Esophagus squamous epithelium (tissue), 5 donors: ENCODE results near the gene SYCP2. TPM values are rescaled to one million over a fixed set of nuclear protein-coding genes. Genes with fewer than 3 reads are reported as not detected.
A peak's percentile ranks its signal among the peaks of the same experiment; 100 is the strongest.

Source experiments
- DNase-seq: peaks from one replicate; lab custom pipeline; 2025; lab: John Stamatoyannopoulos, UW
- H3K27ac ChIP-seq, 4 donors: fragments of 200-600 bp; sonication (generic); one replicate each; pipeline ENCODE4 v1.5.1; 2016 to 2019; ENCODE audit warnings: mild to moderate bottlenecking in 1 of 4
- H3K27me3 ChIP-seq, 4 donors: fragments of 200-600 bp; sonication (generic); 1 replicate in 3 of 4; 2 replicates in 1 of 4; pipeline versions ENCODE4 v1.5.1 to v1.6.0; 2017 to 2021; ENCODE audit warnings: antibody characterized with exemption in 1 of 4
- H3K36me3 ChIP-seq, 3 donors: fragments of 200-600 bp; sonication (generic); one replicate each; pipeline ENCODE4 v1.5.1; 2016 to 2019
- H3K4me1 ChIP-seq, 3 donors: fragments of 200-600 bp; sonication (generic); one replicate each; pipeline ENCODE4 v1.5.1; 2017 to 2019
- H3K4me3 ChIP-seq, 4 donors: fragments of 200-600 bp; sonication (generic); 1 replicate in 3 of 4; 2 replicates in 1 of 4; pipeline ENCODE4 v1.5.1; 2016 to 2019; ENCODE audit warnings: mild to moderate bottlenecking in 2 of 4, moderate library complexity in 1 of 4
- H3K9me3 ChIP-seq, 3 donors: fragments of 200-600 bp; sonication (generic); one replicate each; pipeline ENCODE4 v1.5.1; 2016 to 2019
- POLR2A ChIP-seq, 4 donors: fragments of 450-650 bp; IDR thresholded peaks; one replicate each; pipeline ENCODE4 v1.6.1; 2017; ENCODE audit warnings: antibody characterized with exemption in 4 of 4, mild to moderate bottlenecking in 4 of 4, moderate library complexity in 3 of 4
- WGBS, 2 donors: methylation state at CpG; one replicate each; pipeline ENCODE4 v1.1.5; 2018; 5-methylcytosine and 5-hydroxymethylcytosine counted together
- intact Hi-C: fragments of 100-400 bp; cut with DNase I; formaldehyde crosslinking; loops from one replicate; pipeline ENCODE4 v1.15.0; 2022
- total RNA-seq, 4 donors: library from RNA; depleted of rRNA; stranded (reverse); fragments of >200 nt; gene quantifications; one replicate each; pipeline ENCODE4 v1.1.0, GENCODE V29; 2016
- TF ChIP-seq, protein P1 (sequence below), 6 experiments: fragments of 450-650 bp in 4 of 6; fragments of 200-600 bp in 2 of 6; sonication (generic) in 2 of 6; IDR thresholded peaks; one replicate each; pipeline ENCODE4 v1.5.1; 2016 to 2019; ENCODE audit warnings: antibody characterized with exemption in 6 of 6, mild to moderate bottlenecking in 4 of 6, moderate library complexity in 4 of 6
- donor health status: DM: yes; HTN: yes; CAD: no.

SYCP2 gene
- total RNA-seq, 4 donors from 2014 or later = 0.92 to 4.5 (median 1.8) TPM

DNA sequence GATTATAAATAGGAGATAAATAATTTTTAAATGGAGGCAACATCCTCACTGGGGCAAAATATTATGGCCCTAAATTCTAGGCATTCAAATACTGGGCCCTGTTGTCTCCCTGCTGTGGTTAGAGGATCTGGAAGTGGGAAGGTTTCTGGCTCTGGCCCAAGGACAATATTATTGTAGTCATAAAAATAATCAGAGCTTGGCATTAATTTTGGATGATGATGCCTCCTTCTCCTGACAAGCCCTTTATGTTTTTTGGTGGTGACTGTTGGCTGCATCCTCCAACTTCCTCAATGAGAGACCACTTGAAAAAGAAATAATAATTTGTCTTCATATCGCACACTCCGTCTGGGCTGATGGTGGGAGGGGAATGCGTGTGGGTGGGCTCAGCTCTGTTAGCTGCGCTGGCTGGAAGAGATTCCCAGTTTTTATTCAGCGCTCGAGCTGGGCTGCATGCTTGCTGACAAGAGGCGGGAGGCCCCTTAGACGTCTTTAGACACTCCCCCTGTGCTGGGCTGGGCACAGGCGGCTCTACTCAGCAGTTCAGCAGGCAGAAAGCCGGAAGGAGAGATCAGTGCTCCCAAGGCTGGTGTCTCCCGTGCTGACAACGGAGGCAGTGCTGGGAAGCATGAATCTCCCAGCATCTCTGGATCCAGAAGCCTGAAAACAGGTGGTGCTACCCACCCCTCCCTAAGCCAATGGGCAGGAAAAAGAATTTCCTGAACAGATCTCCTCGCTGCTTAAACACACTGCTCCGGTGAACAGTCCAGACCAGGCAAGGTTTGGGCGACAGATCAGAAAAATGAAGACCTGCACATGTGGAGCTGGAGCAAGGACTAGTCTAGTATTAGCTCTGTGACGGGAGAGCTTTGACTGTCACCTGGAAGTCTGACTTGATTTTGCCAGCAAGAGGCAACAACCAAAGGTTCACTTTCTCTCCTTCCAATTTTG is 97.7 kb downstream of the SYCP2 start:
- Histone ChIP-seq H3K36me3 (no peaks in the 10 kb centered on the region), H3K27me3 (no peaks in the 10 kb centered on the region), H3K4me1 (peaks cover 0 to 22% (median 5%) of the 10 kb centered on the region in 3 donors), H3K9me3 (no peaks in the 10 kb centered on the region), H3K27ac (no peak overlapping the region), H3K4me3 (peak overlapping the region in 1 of 4 donors; percentile 31)
- intact Hi-C loops = no loop called here
- TF ChIP-seq, protein P1, sequence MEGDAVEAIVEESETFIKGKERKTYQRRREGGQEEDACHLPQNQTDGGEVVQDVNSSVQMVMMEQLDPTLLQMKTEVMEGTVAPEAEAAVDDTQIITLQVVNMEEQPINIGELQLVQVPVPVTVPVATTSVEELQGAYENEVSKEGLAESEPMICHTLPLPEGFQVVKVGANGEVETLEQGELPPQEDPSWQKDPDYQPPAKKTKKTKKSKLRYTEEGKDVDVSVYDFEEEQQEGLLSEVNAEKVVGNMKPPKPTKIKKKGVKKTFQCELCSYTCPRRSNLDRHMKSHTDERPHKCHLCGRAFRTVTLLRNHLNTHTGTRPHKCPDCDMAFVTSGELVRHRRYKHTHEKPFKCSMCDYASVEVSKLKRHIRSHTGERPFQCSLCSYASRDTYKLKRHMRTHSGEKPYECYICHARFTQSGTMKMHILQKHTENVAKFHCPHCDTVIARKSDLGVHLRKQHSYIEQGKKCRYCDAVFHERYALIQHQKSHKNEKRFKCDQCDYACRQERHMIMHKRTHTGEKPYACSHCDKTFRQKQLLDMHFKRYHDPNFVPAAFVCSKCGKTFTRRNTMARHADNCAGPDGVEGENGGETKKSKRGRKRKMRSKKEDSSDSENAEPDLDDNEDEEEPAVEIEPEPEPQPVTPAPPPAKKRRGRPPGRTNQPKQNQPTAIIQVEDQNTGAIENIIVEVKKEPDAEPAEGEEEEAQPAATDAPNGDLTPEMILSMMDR (IDR thresholded peaks at IDR 0.05) = no peak
- TF ChIP-seq POLR2A (IDR thresholded peaks at IDR 0.05) = no peak
- WGBS, 2 donors = 4 to 9% methylated on average over 10 to 14 of the region's 16 CpGs
- no peak for DNase-seq

DNA sequence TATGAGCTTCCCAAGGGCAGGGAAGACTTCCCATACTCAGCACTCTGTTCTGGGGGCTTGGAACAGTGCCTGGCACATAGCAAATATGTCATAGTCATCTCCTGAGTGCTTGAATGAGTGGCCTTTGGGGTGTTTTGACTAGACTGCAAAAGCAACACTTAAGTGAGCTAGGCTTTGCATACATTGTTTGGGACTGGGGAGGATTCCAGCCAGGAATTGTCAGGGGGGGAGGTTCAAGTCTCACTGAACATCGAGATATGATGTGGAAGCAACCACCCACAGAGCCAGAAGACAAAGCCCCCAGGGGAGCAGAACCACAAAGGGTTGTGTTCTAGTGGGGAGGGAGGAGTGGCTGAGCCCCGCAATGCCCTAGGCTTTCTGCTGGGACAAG is 98.4 kb downstream of the SYCP2 start:
- no peaks in the 10 kb centered on the region for H3K27me3 ChIP-seq
- intact Hi-C loops = no loop called here
- no peak overlapping the region for H3K27ac ChIP-seq
- 24 to 35% methylated on average over 2 of the region's 2 CpGs for WGBS, 2 donors
- H3K36me3 ChIP-seq = no peaks in the 10 kb centered on the region
- DNase-seq = no peak
- H3K9me3 ChIP-seq = no peaks in the 10 kb centered on the region
- H3K4me3 ChIP-seq = no peak overlapping the region
- H3K4me1 ChIP-seq = peaks cover 0 to 22% (median 5%) of the 10 kb centered on the region in 3 donors
- no peak for TF ChIP-seq POLR2A (IDR thresholded peaks at IDR 0.05)
- TF ChIP-seq, protein P1 (IDR thresholded peaks at IDR 0.05) = no peak

DNA sequence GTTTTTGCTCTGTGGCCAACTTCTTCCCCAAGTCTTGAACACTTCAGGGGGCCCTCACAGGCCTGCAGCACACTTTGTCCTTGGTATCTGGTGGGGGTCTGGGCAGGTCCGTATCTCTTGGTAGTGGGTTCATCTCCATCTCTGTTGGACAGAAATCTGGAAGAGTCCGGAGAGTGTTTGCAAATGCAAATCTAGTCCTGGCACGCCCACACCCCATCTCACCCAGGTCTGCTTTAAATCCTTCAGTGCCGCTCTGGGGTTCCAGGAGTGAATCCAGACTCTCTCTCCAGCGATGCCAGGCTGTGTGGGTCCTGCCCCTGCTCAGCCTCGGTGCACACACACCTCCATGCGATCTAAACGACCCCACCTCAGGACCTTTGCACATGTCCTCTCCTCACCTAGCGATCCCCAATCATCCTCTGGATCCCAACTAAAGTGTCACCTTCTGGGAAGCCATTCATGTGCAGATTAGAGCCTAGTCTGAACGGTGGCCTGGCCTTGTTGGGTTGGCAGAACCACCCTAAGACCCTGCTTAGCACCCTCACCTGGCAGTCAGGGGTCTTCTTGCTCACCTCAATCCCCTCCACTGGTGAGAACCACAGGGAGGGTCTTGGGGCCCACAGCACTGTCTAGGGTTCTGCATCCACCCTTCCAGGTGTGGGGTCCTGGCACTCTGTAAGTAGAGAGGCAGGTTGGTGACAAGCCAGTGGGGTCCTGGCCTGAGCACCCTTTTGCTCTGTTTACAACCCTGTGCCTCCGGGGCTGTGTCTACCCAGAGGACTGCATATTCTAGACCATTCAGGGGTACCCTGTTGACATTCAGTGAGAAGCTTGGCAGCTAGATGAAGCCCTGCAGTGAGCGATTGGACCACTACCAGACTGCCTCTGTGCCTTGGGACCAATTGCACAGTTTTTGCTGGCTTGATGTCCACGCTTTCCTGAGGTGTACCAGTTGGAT is 100.8 kb downstream of the SYCP2 start:
- no peak for DNase-seq
- Histone ChIP-seq H3K27me3 (no peaks in the 10 kb centered on the region), H3K36me3 (no peaks in the 10 kb centered on the region), H3K4me3 (no peak overlapping the region), H3K4me1 (peaks cover 0 to 22% (median 5%) of the 10 kb centered on the region in 3 donors), H3K9me3 (no peaks in the 10 kb centered on the region), H3K27ac (no peak overlapping the region)
- 70 to 83% methylated on average over 11 of the region's 13 CpGs for WGBS, 2 donors
- TF ChIP-seq, protein P1 (IDR thresholded peaks at IDR 0.05) = no peak
- no peak for TF ChIP-seq POLR2A (IDR thresholded peaks at IDR 0.05)
- intact Hi-C loops = no loop called here

DNA sequence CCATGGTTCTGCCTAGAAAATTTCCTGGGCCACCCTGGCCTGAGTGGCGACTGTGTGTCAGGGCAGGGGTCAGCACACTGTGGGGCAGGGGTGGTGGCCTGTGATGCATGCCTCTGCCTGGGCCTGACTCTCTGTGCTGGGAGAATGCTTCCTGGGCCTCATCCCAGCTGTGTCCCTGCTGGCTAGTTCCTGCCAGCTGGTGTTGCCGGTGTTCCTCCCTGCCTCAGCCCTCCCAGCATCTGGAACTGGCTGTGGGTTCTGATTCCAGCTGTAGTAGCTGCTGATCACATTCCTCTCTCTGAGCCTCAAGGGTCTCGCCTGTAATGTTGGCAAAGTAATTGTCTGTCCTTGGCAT is 101.5 kb downstream of the SYCP2 start:
- Histone ChIP-seq H3K9me3 (no peaks in the 10 kb centered on the region), H3K4me3 (no peak overlapping the region), H3K36me3 (no peaks in the 10 kb centered on the region), H3K4me1 (peaks cover 0 to 27% (median 5%) of the 10 kb centered on the region in 3 donors), H3K27me3 (no peaks in the 10 kb centered on the region), H3K27ac (no peak overlapping the region)
- intact Hi-C loops = no loop called here
- WGBS, 2 donors = 48 to 56% methylated on average over 2 of the region's 3 CpGs
- no peak for TF ChIP-seq POLR2A (IDR thresholded peaks at IDR 0.05)
- TF ChIP-seq, protein P1 (IDR thresholded peaks at IDR 0.05) = no peak
- DNase-seq = no peak
